DND-41 (cell line): ENCODE measurements around the gene TAS2R4.

Experiments used
- EZH2 ChIP-seq: IDR thresholded peaks from 3 replicates; pipeline ENCODE4 v1.6.1; 2012; ENCODE audit warnings: borderline replicate concordance, low read depth, mild to moderate bottlenecking, moderate library complexity, low read length, inconsistent platforms; ENCODE audit not compliant: severe bottlenecking
- TF ChIP-seq, protein P1 (sequence below): IDR thresholded peaks from 2 replicates; pipeline ENCODE4 v1.5.1; 2012; ENCODE audit warnings: borderline replicate concordance, low read length, moderate library complexity, mild to moderate bottlenecking; ENCODE audit not compliant: poor library complexity, severe bottlenecking; ENCODE audit errors: extremely low read depth

DNA sequence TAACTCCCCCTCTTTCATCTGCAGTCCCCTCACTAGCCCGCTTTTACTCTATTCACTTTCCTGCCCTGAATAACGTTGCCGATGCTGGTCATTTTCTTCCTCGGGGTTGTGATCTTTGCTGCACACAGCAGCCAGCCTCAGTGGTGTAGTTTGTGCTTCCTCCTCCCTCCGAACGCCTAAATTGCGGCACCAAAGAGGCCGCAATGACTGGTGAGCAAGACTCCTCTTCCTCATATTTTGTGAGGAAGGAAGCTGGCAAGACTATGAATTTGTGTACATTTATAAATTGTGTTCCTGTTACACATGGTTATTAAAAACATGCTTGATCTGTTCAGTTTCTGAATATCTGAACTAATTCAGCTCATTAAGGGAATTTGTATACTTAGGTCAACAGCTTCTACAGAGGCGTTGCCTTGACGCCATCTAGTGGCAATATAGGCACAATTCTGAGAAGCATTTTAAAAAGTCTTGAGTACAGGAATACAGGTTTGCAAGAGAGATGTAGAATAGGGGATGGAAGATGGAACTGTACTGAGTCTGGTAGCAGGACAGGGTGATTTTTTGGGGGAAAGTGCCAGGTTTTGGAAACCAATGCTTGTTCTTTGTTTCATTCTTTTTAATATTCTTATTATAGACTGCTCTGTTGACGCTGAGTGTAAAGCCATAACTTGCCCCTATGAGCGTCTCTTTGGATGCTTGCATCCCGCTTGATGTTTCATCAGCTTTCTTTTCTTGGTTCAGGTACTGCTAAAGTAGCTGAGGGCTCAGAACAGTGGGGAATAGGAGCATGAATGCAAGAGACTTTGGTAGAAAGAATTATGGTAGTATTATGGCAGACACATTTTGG, 9.5 kb downstream of the TAS2R4 start:
- TF ChIP-seq, protein P1, sequence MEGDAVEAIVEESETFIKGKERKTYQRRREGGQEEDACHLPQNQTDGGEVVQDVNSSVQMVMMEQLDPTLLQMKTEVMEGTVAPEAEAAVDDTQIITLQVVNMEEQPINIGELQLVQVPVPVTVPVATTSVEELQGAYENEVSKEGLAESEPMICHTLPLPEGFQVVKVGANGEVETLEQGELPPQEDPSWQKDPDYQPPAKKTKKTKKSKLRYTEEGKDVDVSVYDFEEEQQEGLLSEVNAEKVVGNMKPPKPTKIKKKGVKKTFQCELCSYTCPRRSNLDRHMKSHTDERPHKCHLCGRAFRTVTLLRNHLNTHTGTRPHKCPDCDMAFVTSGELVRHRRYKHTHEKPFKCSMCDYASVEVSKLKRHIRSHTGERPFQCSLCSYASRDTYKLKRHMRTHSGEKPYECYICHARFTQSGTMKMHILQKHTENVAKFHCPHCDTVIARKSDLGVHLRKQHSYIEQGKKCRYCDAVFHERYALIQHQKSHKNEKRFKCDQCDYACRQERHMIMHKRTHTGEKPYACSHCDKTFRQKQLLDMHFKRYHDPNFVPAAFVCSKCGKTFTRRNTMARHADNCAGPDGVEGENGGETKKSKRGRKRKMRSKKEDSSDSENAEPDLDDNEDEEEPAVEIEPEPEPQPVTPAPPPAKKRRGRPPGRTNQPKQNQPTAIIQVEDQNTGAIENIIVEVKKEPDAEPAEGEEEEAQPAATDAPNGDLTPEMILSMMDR, result peak; percentile 90
- TF ChIP-seq EZH2, result no peak
